ENCODE data around the gene GNLY.

GRCh38 chr2:85712849-85713612 is 18.9 kb downstream of the GNLY start:
- TF ChIP-seq CTCF (IDR thresholded peaks at IDR 0.05) (no peak), POLR2A (IDR thresholded peaks at IDR 0.05) (peak in 1 of 2 donors; percentile 26)
